Measurements from ENCODE around the gene FGFRL1.
A peak's percentile ranks its signal among the peaks of the same experiment; 100 is the strongest.
"Not testable (repeated sequence)": the region's sequence is repeated elsewhere in the genome, so short reads cannot be mapped to it uniquely, and the experiment has no call there.

The FGFRL1 gene

GRCh38 chr4:968621-969394 is 42.6 kb upstream of the FGFRL1 start:
- H3K4me3 ChIP-seq (ENCODE audit: low read length): no peak overlapping the region
- H3K4me1 ChIP-seq (ENCODE audit: insufficient read depth, low read length): peaks cover 7% of the 10 kb centered on the region
- no peaks in the 10 kb centered on the region for H3K9me3 ChIP-seq (ENCODE audit: low read length)
- peaks cover 3% of the 10 kb centered on the region for H3K36me3 ChIP-seq (ENCODE audit: insufficient read depth, low read length)
- no peak overlapping the region for H2AFZ ChIP-seq (ENCODE audit: low read depth, low read length)
- no peaks in the 10 kb centered on the region for H3K27me3 ChIP-seq (ENCODE audit: insufficient read depth, low read length)

- Histone ChIP-seq H3K36me3 (ENCODE audit: insufficient read depth, low read length) (no peaks in the 10 kb centered on the region), H2AFZ (ENCODE audit: low read depth, low read length) (no peak overlapping the region), H3K4me3 (ENCODE audit: low read length) (no peak overlapping the region), H3K9me3 (ENCODE audit: low read length) (peaks cover 5% of the 10 kb centered on the region), H3K4me1 (ENCODE audit: insufficient read depth, low read length) (peaks cover 7% of the 10 kb centered on the region), H3K27me3 (ENCODE audit: insufficient read depth, low read length) (no peaks in the 10 kb centered on the region)
Observed at GRCh38 chr4:970046-970745, 41.2 kb upstream of the FGFRL1 start.

- Histone ChIP-seq H3K4me3 (ENCODE audit: low read length) (no peak overlapping the region), H2AFZ (ENCODE audit: low read depth, low read length) (no peak overlapping the region), H3K27me3 (ENCODE audit: insufficient read depth, low read length) (no peaks in the 10 kb centered on the region), H3K36me3 (ENCODE audit: insufficient read depth, low read length) (no peaks in the 10 kb centered on the region), H3K9me3 (ENCODE audit: low read length) (peaks cover 5% of the 10 kb centered on the region), H3K4me1 (ENCODE audit: insufficient read depth, low read length) (peaks cover 7% of the 10 kb centered on the region)
Observed at GRCh38 chr4:970854-971520, 40.4 kb upstream of the FGFRL1 start.

- peak overlapping the region; percentile 87 for H3K4me3 ChIP-seq (ENCODE audit: low read length)
- H3K27me3 ChIP-seq (ENCODE audit: insufficient read depth, low read length): no peaks in the 10 kb centered on the region
Observed at GRCh38 chr4:971666-972500, 39.5 kb upstream of the FGFRL1 start.

GRCh38 chr4:972651-973424 is 38.6 kb upstream of the FGFRL1 start:
- H3K4me1 ChIP-seq (ENCODE audit: insufficient read depth, low read length): peaks cover 7% of the 10 kb centered on the region
- H3K27me3 ChIP-seq (ENCODE audit: insufficient read depth, low read length): no peaks in the 10 kb centered on the region
- H3K9me3 ChIP-seq (ENCODE audit: low read length): peaks cover 5% of the 10 kb centered on the region
- peak overlapping the region; percentile 86 for H2AFZ ChIP-seq (ENCODE audit: low read depth, low read length)
- peak overlapping the region; percentile 87 for H3K4me3 ChIP-seq (ENCODE audit: low read length)
- no peaks in the 10 kb centered on the region for H3K36me3 ChIP-seq (ENCODE audit: insufficient read depth, low read length)

More at GRCh38 chr4:971666-972500, 39.5 kb upstream of the FGFRL1 start:
- Histone ChIP-seq H3K4me1 (ENCODE audit: insufficient read depth, low read length) (peaks cover 7% of the 10 kb centered on the region), H3K36me3 (ENCODE audit: insufficient read depth, low read length) (no peaks in the 10 kb centered on the region), H2AFZ (ENCODE audit: low read depth, low read length) (no peak overlapping the region), H3K9me3 (ENCODE audit: low read length) (peaks cover 5% of the 10 kb centered on the region)

- H2AFZ ChIP-seq (ENCODE audit: low read depth, low read length): peak within 1 kb of the TSS; percentile 86
- H3K9me3 ChIP-seq (ENCODE audit: low read length): peaks cover 5% of the 10 kb centered on the region
- H3K36me3 ChIP-seq (ENCODE audit: insufficient read depth, low read length): no peaks in the 10 kb centered on the region
- peak within 1 kb of the TSS; percentile 87 for H3K4me3 ChIP-seq (ENCODE audit: low read length)
- peaks cover 7% of the 10 kb centered on the region for H3K4me1 ChIP-seq (ENCODE audit: insufficient read depth, low read length)
- H3K27me3 ChIP-seq (ENCODE audit: insufficient read depth, low read length): no peaks in the 10 kb centered on the region
Observed at GRCh38 chr4:973431-974397, 37.7 kb upstream of the FGFRL1 start, which contains the start of gene DGKQ. Gene DGKQ (minus strand): TSS chr4:973569. CDS start chr4:973482, 87 bp downstream.

GRCh38 chr4:974668-975067 is 36.8 kb upstream of the FGFRL1 start:
- peaks cover 5% of the 10 kb centered on the region for H3K9me3 ChIP-seq (ENCODE audit: low read length)
- H2AFZ ChIP-seq (ENCODE audit: low read depth, low read length): no peak overlapping the region
- peaks cover 7% of the 10 kb centered on the region for H3K4me1 ChIP-seq (ENCODE audit: insufficient read depth, low read length)
- no peak overlapping the region for H3K4me3 ChIP-seq (ENCODE audit: low read length)
- peaks cover 7% of the 10 kb centered on the region for H3K27me3 ChIP-seq (ENCODE audit: insufficient read depth, low read length)
- H3K36me3 ChIP-seq (ENCODE audit: insufficient read depth, low read length): no peaks in the 10 kb centered on the region

GRCh38 chr4:976016-976415 is 35.4 kb upstream of the FGFRL1 start:
- H3K4me3 ChIP-seq (ENCODE audit: low read length); H3K36me3 ChIP-seq (ENCODE audit: insufficient read depth, low read length); H2AFZ ChIP-seq (ENCODE audit: low read depth, low read length); H3K9me3 ChIP-seq (ENCODE audit: low read length); H3K4me1 ChIP-seq (ENCODE audit: insufficient read depth, low read length): not testable (repeated sequence)
- H3K27me3 ChIP-seq (ENCODE audit: insufficient read depth, low read length): peaks cover 14% of the 10 kb centered on the region

GRCh38 chr4:978957-979701 is 32.3 kb upstream of the FGFRL1 start:
- H3K4me3 ChIP-seq (ENCODE audit: low read length): no peak overlapping the region
- H3K4me1 ChIP-seq (ENCODE audit: insufficient read depth, low read length): no peaks in the 10 kb centered on the region

GRCh38 chr4:982291-982690 is 29.1 kb upstream of the FGFRL1 start:
- H3K27me3 ChIP-seq (ENCODE audit: insufficient read depth, low read length): peaks cover 50% of the 10 kb centered on the region
- H3K9me3 ChIP-seq (ENCODE audit: low read length): no peaks in the 10 kb centered on the region
- no peaks in the 10 kb centered on the region for H3K36me3 ChIP-seq (ENCODE audit: insufficient read depth, low read length)
- H2AFZ ChIP-seq (ENCODE audit: low read depth, low read length): no peak overlapping the region
- H3K4me1 ChIP-seq (ENCODE audit: insufficient read depth, low read length): peaks cover 3% of the 10 kb centered on the region
- H3K4me3 ChIP-seq (ENCODE audit: low read length): no peak overlapping the region

More at GRCh38 chr4:978957-979701, 32.3 kb upstream of the FGFRL1 start:
- H3K36me3 ChIP-seq (ENCODE audit: insufficient read depth, low read length): no peaks in the 10 kb centered on the region
- H3K27me3 ChIP-seq (ENCODE audit: insufficient read depth, low read length): peaks cover 27% of the 10 kb centered on the region
- H2AFZ ChIP-seq (ENCODE audit: low read depth, low read length): no peak overlapping the region
- H3K9me3 ChIP-seq (ENCODE audit: low read length): peaks cover 5% of the 10 kb centered on the region

GRCh38 chr4:982814-983213 is 28.6 kb upstream of the FGFRL1 start:
- H3K9me3 ChIP-seq (ENCODE audit: low read length): no peaks in the 10 kb centered on the region
- H2AFZ ChIP-seq (ENCODE audit: low read depth, low read length): no peak overlapping the region
- H3K4me3 ChIP-seq (ENCODE audit: low read length): no peak overlapping the region
- H3K4me1 ChIP-seq (ENCODE audit: insufficient read depth, low read length): peaks cover 3% of the 10 kb centered on the region
- peaks cover 50% of the 10 kb centered on the region for H3K27me3 ChIP-seq (ENCODE audit: insufficient read depth, low read length)
- H3K36me3 ChIP-seq (ENCODE audit: insufficient read depth, low read length): no peaks in the 10 kb centered on the region

Data from neuron (in vitro differentiated cells).